Tibial nerve (tissue), 4 donors: ENCODE data around the gene PRODH2. TPM values are rescaled to one million over a fixed set of nuclear protein-coding genes. Genes with fewer than 3 reads are reported as not detected.

Experiments used
- DNase-seq, 2 donors: peaks; one replicate each; pipeline ENCODE4 v3.0.0-alpha.2; 2019; ENCODE audit warnings: low spot score in 2 of 2
- H3K27ac ChIP-seq, 4 donors: fragments of 200-600 bp; sonication (generic) in 3 of 4; one replicate each; pipeline ENCODE4 v1.5.1; 2017 to 2019; ENCODE audit warnings: mild to moderate bottlenecking in 1 of 4
- H3K27me3 ChIP-seq, 2 donors: fragments of 200-600 bp; sonication (generic) in 1 of 2; one replicate each; pipeline versions ENCODE4 v1.5.1 to v1.6.0; 2017 to 2019
- H3K36me3 ChIP-seq, 3 donors: fragments of 200-600 bp; sonication (generic); one replicate each; pipeline ENCODE4 v1.5.1; 2018 to 2019
- H3K4me1 ChIP-seq, 4 donors: fragments of 200-600 bp; sonication (generic) in 3 of 4; one replicate each; pipeline ENCODE4 v1.5.1; 2017 to 2019
- H3K4me3 ChIP-seq, 4 donors: fragments of 200-600 bp; sonication (generic) in 3 of 4; one replicate each; pipeline ENCODE4 v1.5.1; 2017 to 2019; ENCODE audit warnings: mild to moderate bottlenecking in 1 of 4, moderate library complexity in 1 of 4
- H3K9me3 ChIP-seq, 4 donors: fragments of 200-600 bp; sonication (generic) in 3 of 4; one replicate each; pipeline ENCODE4 v1.5.1; 2017 to 2019
- EP300 ChIP-seq, 2 donors: sonication (generic); formaldehyde crosslinking; IDR thresholded peaks; one replicate each; pipeline ENCODE4 v1.6.1; 2017; ENCODE audit warnings: antibody characterized with exemption in 2 of 2, mild to moderate bottlenecking in 1 of 2
- POLR2A ChIP-seq, 2 donors: fragments of 450-650 bp; IDR thresholded peaks; one replicate each; pipeline ENCODE4 v1.6.1; 2017; ENCODE audit warnings: antibody characterized with exemption in 2 of 2, mild to moderate bottlenecking in 2 of 2, moderate library complexity in 2 of 2
- WGBS, 2 donors: methylation state at CpG; one replicate each; pipeline ENCODE4 v1.1.5; 2018; 5-methylcytosine and 5-hydroxymethylcytosine counted together
- total RNA-seq, 4 donors: library from RNA; depleted of rRNA; stranded (reverse); fragments of >200 nt; gene quantifications; one replicate each; pipeline ENCODE4 v1.1.0, GENCODE V29; 2016
- TF ChIP-seq, protein P1 (sequence below), 5 experiments: fragments of 200-600 bp in 3 of 5; fragments of 450-650 bp in 2 of 5; sonication (generic) in 3 of 5; IDR thresholded peaks; one replicate each; pipeline ENCODE4 v1.5.1; 2016 to 2019; ENCODE audit warnings: antibody characterized with exemption in 5 of 5, mild to moderate bottlenecking in 3 of 5, moderate library complexity in 2 of 5

PRODH2 gene
- total RNA-seq, 4 donors from 2014 or later = not detected

DNA sequence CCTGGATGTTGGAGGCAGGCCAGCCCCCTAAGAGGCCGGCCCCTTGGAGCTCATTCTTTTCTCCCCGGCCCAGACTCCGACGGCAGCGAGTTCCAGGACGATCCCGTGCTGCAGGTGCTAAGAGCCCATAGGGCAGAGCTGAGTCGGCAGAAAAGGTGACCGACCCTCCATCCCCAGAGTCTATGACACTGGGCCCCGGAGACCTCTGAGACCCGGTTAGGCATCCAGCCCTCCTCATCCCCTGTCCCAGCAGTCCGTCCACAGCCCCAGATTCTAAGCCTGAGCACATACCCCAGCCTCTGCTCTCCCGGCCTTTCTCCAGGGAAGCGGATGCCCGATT, 44.6 kb downstream of the PRODH2 start:
- no peaks in the 10 kb centered on the region for H3K9me3 ChIP-seq
- H3K4me1 ChIP-seq = no peaks in the 10 kb centered on the region
- no peak overlapping the region for H3K4me3 ChIP-seq
- no peak overlapping the region for H3K27ac ChIP-seq
- H3K36me3 ChIP-seq = peaks cover 0 to 68% (median 0%) of the 10 kb centered on the region in 3 donors
- no peak for TF ChIP-seq POLR2A (IDR thresholded peaks at IDR 0.05)
- TF ChIP-seq, protein P1, sequence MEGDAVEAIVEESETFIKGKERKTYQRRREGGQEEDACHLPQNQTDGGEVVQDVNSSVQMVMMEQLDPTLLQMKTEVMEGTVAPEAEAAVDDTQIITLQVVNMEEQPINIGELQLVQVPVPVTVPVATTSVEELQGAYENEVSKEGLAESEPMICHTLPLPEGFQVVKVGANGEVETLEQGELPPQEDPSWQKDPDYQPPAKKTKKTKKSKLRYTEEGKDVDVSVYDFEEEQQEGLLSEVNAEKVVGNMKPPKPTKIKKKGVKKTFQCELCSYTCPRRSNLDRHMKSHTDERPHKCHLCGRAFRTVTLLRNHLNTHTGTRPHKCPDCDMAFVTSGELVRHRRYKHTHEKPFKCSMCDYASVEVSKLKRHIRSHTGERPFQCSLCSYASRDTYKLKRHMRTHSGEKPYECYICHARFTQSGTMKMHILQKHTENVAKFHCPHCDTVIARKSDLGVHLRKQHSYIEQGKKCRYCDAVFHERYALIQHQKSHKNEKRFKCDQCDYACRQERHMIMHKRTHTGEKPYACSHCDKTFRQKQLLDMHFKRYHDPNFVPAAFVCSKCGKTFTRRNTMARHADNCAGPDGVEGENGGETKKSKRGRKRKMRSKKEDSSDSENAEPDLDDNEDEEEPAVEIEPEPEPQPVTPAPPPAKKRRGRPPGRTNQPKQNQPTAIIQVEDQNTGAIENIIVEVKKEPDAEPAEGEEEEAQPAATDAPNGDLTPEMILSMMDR (IDR thresholded peaks at IDR 0.05) = no peak
- TF ChIP-seq EP300 (IDR thresholded peaks at IDR 0.05) = no peak
- 64 to 71% methylated on average over 14 to 15 of the region's 15 CpGs for WGBS, 2 donors
- no peak for DNase-seq
- H3K27me3 ChIP-seq = no peaks in the 10 kb centered on the region

DNA sequence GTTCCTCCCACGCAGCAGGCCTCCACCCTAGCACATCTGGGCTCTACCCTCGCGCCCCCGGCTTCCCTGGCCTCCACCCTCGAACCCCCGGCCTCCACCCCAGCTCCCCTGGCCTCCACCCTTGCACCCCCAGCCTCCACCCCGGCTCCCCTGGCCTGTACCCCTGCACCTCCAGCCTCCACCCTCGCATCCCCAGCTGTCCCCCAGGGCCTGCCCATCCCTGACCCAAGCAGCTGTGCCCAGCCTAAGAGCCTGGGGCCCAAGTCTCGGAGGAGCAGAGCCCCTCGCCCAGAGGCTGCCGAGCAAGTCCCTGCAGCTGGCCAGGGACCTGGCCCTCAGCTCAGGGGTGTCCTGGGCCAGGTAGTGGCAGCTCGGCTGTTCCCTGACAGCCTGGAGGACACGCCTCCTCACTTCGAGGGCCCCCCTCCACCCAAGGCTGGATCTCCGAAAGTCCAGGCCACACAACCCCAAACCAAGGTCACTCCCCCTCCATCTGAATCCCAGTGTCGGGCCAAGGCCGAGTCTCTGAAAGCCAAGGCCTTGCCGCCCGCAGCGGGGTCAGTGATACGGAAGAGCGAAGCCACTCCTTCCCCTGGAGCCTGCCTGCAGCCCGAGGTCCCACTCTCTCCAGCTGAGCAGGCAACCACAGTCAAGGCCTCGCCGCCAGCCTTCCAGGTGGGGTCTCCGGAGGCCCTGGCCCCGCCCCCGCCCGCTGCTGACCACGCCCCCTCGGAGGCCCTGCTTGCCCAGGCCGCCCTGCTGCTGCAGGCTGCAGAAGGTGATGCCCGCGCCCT, 45.2 kb downstream of the PRODH2 start:
- H3K36me3 ChIP-seq = peaks cover 0 to 73% (median 0%) of the 10 kb centered on the region in 3 donors
- no peaks in the 10 kb centered on the region for H3K27me3 ChIP-seq
- H3K9me3 ChIP-seq = no peaks in the 10 kb centered on the region
- no peaks in the 10 kb centered on the region for H3K4me1 ChIP-seq
- 75 to 80% methylated on average over 21 to 23 of the region's 34 CpGs for WGBS, 2 donors
- H3K27ac ChIP-seq = no peak overlapping the region
- TF ChIP-seq POLR2A (IDR thresholded peaks at IDR 0.05) (no peak), EP300 (IDR thresholded peaks at IDR 0.05) (no peak)
- TF ChIP-seq, protein P1 (IDR thresholded peaks at IDR 0.05) = no peak
- no peak for DNase-seq
- H3K4me3 ChIP-seq = no peak overlapping the region

DNA sequence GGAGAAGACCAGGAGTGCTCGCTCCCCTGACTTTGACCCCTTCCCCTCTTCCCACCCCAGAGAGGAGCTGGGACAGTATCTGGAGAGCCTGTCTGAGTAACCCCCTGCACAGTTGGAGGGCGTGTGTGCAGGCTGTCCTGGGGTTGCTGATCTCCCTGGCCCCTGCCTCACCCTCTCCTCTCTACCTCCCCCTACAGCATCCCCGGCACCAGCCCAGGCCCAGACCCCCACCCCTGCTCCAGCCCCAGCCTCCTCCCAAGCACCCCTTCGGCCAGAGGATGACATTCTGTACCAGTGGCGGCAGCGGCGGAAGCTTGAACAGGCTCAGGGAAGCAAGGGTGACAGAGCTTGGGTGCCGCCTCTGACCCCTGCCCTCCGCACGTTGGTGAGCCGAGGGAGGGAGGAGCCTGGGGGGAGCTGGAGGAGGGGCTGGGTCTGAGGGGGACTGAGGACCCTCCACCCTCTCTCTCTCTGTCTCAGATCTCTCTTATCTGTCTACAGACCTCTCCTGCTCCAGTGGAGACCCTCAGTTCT, 46.0 kb downstream of the PRODH2 start:
- DNase-seq = no peak
- Histone ChIP-seq H3K27ac (no peak overlapping the region), H3K9me3 (no peaks in the 10 kb centered on the region), H3K27me3 (no peaks in the 10 kb centered on the region), H3K4me1 (no peaks in the 10 kb centered on the region), H3K4me3 (no peak overlapping the region), H3K36me3 (peaks cover 0 to 82% (median 0%) of the 10 kb centered on the region in 3 donors)
- 73 to 79% methylated on average over 5 to 11 of the region's 11 CpGs for WGBS, 2 donors
- TF ChIP-seq, protein P1 (IDR thresholded peaks at IDR 0.05) = no peak
- no peak for TF ChIP-seq POLR2A (IDR thresholded peaks at IDR 0.05)
- no peak for TF ChIP-seq EP300 (IDR thresholded peaks at IDR 0.05)

DNA sequence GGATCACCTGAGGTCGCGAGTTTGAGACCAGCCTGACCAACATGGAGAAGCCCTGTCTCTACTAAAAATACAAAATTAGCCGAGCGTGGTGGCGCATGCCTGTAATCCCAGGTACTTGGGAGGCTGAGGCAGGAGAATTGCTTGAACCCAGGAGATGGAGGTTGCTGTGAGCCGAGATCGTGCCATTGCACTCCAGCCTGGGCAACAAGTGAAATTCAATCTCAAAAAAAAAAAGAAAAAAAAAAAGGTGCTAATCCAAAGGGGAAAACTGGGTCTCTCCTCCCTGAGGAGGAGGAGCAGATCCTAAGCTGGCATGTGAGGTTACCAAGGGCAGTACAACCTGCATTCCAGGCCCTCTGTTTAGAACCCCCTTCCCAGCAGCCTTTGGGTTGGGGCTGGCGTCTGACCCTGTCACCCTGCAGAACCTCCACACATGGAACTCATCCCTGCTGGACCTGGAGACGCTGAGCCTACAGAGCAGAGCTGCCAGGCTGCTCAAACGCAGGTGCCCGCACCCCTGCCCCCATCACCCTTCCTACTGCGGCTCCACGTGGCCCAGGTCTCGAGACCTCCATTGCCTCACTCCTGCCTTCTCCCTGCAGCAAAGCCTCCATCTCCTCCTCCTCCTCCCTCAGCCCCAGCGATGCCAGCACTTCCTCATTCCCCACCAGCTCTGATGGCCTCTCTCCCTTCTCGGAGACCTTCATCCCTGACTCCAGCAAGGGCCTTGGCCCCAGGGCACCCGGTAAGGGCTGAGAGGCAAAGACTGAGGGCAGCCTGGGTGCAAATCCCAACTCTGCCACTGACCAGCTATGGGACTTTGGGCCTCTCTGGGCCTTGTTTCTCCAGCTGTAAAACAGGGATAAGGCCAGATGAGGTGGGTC, 48.0 kb downstream of the PRODH2 start:
- H3K27ac ChIP-seq = no peak overlapping the region
- H3K36me3 ChIP-seq = peaks cover 0 to 99% (median 0%) of the 10 kb centered on the region in 3 donors
- H3K4me3 ChIP-seq = no peak overlapping the region
- WGBS, 2 donors = 91 to 93% methylated on average over 17 of the region's 17 CpGs
- H3K9me3 ChIP-seq = no peaks in the 10 kb centered on the region
- TF ChIP-seq, protein P1 (IDR thresholded peaks at IDR 0.05) = no peak
- TF ChIP-seq POLR2A (IDR thresholded peaks at IDR 0.05) (no peak), EP300 (IDR thresholded peaks at IDR 0.05) (no peak)
- DNase-seq = no peak
- peaks cover 0 to 7% (median 0%) of the 10 kb centered on the region in 4 donors for H3K4me1 ChIP-seq
- H3K27me3 ChIP-seq = no peaks in the 10 kb centered on the region
